SH-SY5Y (cell line): Measurements from ENCODE around the gene TANC1.

Source experiments
- GATA2 ChIP-seq: IDR thresholded peaks from 2 replicates; pipeline ENCODE4 v1.6.1; 2011; ENCODE audit warnings: mild to moderate bottlenecking, low read depth, low read length
- GATA3 ChIP-seq: IDR thresholded peaks from 2 replicates; pipeline ENCODE4 v1.6.1; 2011; ENCODE audit warnings: low read depth, mild to moderate bottlenecking, low read length, moderate library complexity

- TF ChIP-seq GATA2: no peak
- no peak for TF ChIP-seq GATA3
Observed at GRCh38 chr2:159165048-159165447, 196.6 kb downstream of the TANC1 start.
